Fibroblast of mammary gland (primary cell): ENCODE data around the gene SUPT20HL1.
"Not testable (repeated sequence)": the region's sequence is repeated elsewhere in the genome, so short reads cannot be mapped to it uniquely, and the experiment has no call there.

Experiments
- DNase-seq: peaks from one replicate; pipeline ENCODE4 v3.0.0-alpha.2; 2010; ENCODE audit warnings: low read depth
- H3K4me3 ChIP-seq: 2 replicates; pipeline ENCODE4 v1.5.1; 2011; ENCODE audit warnings: low read depth, mild to moderate bottlenecking, low read length, moderate library complexity; ENCODE audit not compliant: control insufficient read depth
- CTCF ChIP-seq: conservative IDR thresholded peaks from 2 replicates; pipeline ENCODE4 v1.5.1; 2011; ENCODE audit warnings: low read depth, low read length, inconsistent platforms; ENCODE audit not compliant: control insufficient read depth, insufficient read depth

Gene SUPT20HL1

DNA sequence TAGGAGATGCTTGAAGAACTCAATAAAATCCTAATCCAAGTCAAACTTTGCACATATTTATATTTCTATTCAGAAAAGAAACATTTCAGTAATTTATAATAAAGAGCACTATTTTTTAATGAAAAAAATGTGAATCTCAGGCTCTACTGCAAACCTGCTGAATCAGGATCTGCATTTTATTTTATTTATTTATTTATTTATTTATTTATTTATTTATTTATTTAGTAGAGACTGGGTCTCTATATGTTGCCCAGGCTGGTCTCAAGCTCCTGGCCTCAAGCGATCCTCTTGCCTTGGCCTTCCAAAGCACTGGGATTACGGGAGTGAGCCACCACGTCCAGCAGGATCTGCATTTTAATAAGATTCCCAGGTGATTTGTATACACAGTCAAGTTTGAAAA is 16.0 kb downstream of the SUPT20HL1 start:
- no peak for TF ChIP-seq CTCF
- DNase-seq: no peak
- no peak overlapping the region for H3K4me3 ChIP-seq

DNA sequence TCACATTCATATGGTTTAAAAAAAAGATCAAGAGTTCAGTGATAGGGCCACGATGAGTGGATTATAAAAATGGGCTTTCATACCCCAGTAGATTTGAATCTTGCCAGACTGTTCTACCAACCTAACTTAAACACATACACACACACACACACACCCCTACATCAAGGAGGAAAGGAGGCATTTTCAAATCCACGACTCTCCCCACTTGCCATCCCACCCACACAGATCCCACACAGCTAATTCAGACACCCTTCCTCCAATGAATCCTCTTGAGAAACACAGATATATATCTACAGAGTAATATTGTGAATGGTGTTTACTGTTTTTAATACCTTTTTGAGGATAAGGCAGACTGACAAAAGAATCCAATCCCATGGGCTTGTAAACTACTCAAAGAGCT is 16.8 kb downstream of the SUPT20HL1 start:
- DNase-seq: no peak
- no peak for TF ChIP-seq CTCF
- H3K4me3 ChIP-seq: no peak overlapping the region

DNA sequence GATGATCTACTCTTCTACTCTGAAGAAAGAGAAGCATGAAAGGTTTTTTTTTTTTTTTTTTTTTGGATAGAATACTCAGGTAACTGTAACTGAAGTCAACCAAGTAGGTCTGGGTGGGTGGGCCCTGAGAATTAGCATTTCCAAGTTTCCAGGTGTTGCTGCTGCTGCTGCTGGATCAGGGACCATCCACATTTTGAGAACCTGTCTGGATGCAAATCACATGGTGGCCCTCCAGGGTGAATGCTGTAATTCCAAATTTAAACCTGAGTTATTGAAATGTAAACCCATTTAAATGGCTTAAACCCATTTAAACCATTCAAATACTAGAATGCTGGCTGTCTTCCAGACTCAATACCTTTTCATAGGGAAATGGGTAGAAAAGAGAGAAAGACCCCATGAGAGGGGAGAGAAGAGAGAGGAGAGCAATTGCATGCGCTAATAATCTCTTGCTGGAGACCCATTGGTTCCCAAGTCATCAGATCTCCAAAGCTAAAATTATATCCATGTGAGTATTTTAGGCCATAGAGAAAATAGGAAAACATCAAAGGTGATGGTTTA is 17.6 kb downstream of the SUPT20HL1 start:
- no peak for TF ChIP-seq CTCF
- H3K4me3 ChIP-seq: no peak overlapping the region
- DNase-seq: no peak

GRCh38 chrX:24378706-24379105 is 18.3 kb downstream of the SUPT20HL1 start:
- no peak for DNase-seq
- no peak overlapping the region for H3K4me3 ChIP-seq
- TF ChIP-seq CTCF: no peak

- no peak overlapping the region for H3K4me3 ChIP-seq
- no peak for DNase-seq
- TF ChIP-seq CTCF: no peak
These were observed 20.1 kb downstream of the SUPT20HL1 start for GRCh38 chrX:24380262-24381187.

DNA sequence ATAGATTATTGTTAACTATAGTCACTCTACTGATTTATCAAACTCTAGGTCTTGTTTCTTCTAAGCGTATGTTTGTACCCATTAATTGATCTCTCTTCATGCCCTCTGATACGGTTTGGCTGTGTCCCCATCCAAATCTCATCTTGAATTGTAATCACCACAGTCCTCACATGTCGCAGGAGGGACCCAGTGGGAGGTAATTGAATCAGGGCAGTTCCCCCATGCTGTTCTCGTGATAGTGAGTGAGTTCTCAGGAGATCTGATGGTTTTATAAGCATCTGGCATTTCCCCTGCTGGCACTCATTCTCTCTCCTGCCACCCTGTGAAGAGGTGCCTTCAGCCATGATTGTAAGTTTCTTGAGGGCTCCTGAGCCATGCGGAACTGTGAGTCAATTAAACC is 21.9 kb downstream of the SUPT20HL1 start:
- not testable (repeated sequence) for DNase-seq, H3K4me3 ChIP-seq

- no peak for TF ChIP-seq CTCF
- no peak for DNase-seq
- no peak overlapping the region for H3K4me3 ChIP-seq
These were observed 27.3 kb downstream of the SUPT20HL1 start for GRCh38 chrX:24387724-24388123.
